Measurements from ENCODE around the gene ACOX2.

DNA sequence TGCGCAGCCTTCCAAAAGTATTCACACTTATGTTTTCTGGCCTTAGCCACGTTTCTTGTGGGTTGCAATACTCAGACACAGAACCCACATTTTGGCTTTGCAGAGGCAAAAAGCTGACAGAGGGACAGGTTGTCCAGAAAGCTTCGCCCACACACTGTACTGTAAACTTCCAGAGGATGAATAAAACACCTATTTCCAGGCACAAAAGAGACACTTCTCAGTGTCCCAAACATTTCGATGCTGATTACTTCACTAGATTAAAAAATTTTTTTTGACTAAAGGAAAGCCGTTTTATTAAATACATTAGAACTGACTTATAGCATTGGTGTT, 73.1 kb downstream of the ACOX2 start:
- TF ChIP-seq EZH2 (IDR thresholded peaks at IDR 0.05; ENCODE audit: insufficient read depth, poor library complexity, severe bottlenecking) (no peak), EZH2phosphoT487 (IDR thresholded peaks at IDR 0.05; ENCODE audit: insufficient read depth, low read depth) (no peak)
